Ovary (tissue), 9 donors: Measurements from ENCODE around the gene TTC33. TPM values are rescaled to one million over a fixed set of nuclear protein-coding genes. Genes with fewer than 3 reads are reported as not detected.

Experiments used
- DNase-seq, 5 donors: peaks; one replicate each; pipeline ENCODE4 v3.0.0-alpha.2; 2019 to 2020
- H3K27ac ChIP-seq, 2 donors: fragments of 200-600 bp; one replicate each; pipeline versions ENCODE4 v1.5.1 to v1.8.0; 2019 to 2022
- H3K27me3 ChIP-seq: fragments of 200-600 bp; one replicate; pipeline ENCODE4 v1.8.0; 2022
- H3K36me3 ChIP-seq: fragments of 200-600 bp; sonication (generic); one replicate; pipeline ENCODE4 v1.5.1; 2019
- H3K4me1 ChIP-seq: one replicate; pipeline ENCODE4 v1.8.1; 2013; ENCODE audit warnings: mild to moderate bottlenecking, moderate library complexity; ENCODE audit not compliant: insufficient read depth
- H3K4me3 ChIP-seq: fragments of 200-600 bp; sonication (generic); one replicate; pipeline ENCODE4 v1.5.1; 2017
- H3K9me3 ChIP-seq, 2 donors: fragments of 200-600 bp in 1 of 2; sonication (generic) in 1 of 2; one replicate each; pipeline versions ENCODE4 v1.5.1 to v1.8.1; 2013 to 2019; ENCODE audit warnings: mild to moderate bottlenecking in 1 of 2, moderate library complexity in 1 of 2
- CTCF ChIP-seq, 3 donors: fragments of 450-650 bp in 2 of 3; fragments of 200-600 bp in 1 of 3; IDR thresholded peaks; one replicate each; pipeline versions ENCODE4 v1.5.1 to v1.8.0; 2016 to 2022; ENCODE audit warnings: antibody characterized with exemption in 3 of 3, mild to moderate bottlenecking in 1 of 3
- EP300 ChIP-seq: sonication (generic); formaldehyde crosslinking; IDR thresholded peaks from one replicate; pipeline ENCODE4 v1.6.1; 2017; ENCODE audit warnings: antibody characterized with exemption
- POLR2A ChIP-seq: fragments of 450-650 bp; IDR thresholded peaks from one replicate; pipeline ENCODE4 v1.6.1; 2017; ENCODE audit warnings: antibody characterized with exemption, mild to moderate bottlenecking, moderate library complexity
- WGBS, 3 donors: extraction: QIAGEN DNeasy Blood & Tissue Kit in 1 of 3; methylation state at CpG; one replicate each; pipeline versions ENCODE4 v1.1.5 to v1.1.7; 2013 to 2017; 5-methylcytosine and 5-hydroxymethylcytosine counted together
- intact Hi-C, 4 donors: fragments of 100-400 bp; cut with DNase I; formaldehyde crosslinking; loops; one replicate each; pipeline versions ENCODE4 v1.11.0 to v1.15.1; 2022 to 2023
- polyA plus RNA-seq, 2 donors: library from polyadenylated mRNA; stranded (reverse); fragments of 200-250 nt in 1 of 2; fragments of 350-450 nt in 1 of 2; fragmentation: Illumina TruSeq in 1 of 2; extraction: RNeasy Lipid Tissue Mini Kit (QIAGEN cat#74804) in 1 of 2; gene quantifications; one replicate each; pipeline ENCODE4 v1.2.3, GENCODE V29; 2013 to 2014
- total RNA-seq, 7 donors: library from RNA; depleted of rRNA in 2 of 7; stranded (reverse); fragments of >200 nt in 2 of 7; fragmentation: NEBNext Ultra II Directional in 3 of 7; extraction: Animal tissue kit (Norgen Biotek cat#: 25700) in 3 of 7; gene quantifications; one replicate each; pipeline versions ENCODE4 v1.1.0 to v1.2.4, GENCODE V29; 2016 to 2023
- donor health status: DM: no; HTN: no; CAD: no; lungs with moderate emphysema.
- donor health status: DM: no; HTN: no; CAD: no.
- donor health status: Bipolar disorder and iron deficiency.
- donor health status: DM: yes; HTN: yes; CAD: no.
- donor health status: DM: no; HTN: no; CAD: no.
- donor health status: DM: yes; HTN: yes; CAD: no.

TTC33 gene
- total and polyA plus RNA-seq, 9 donors, result 10.6 to 26.0 (median 18.8) TPM

DNA sequence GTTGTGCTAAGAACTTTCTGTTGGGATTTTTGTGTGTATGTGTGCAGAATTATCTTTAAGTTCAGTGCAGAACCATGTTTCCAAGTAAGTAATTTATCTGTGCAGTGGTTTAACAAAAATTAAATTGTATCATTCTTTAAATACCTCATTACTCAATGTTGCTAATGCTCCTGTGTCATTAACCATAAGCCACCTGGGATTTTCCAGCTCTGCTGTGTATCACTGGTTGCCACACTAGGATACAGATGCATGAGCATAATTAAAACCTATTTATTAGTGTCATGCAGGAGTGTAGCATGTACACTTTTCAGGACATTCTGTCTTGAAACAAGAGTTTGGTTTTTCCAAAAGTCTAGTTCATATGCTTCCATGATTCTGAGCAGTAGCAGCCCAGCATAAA, 196.5 kb downstream of the TTC33 start:
- DNase-seq, result no peak
- TF ChIP-seq POLR2A (no peak), EP300 (no peak)
- H3K4me3 ChIP-seq, result no peak overlapping the region
- no peaks in the 10 kb centered on the region for H3K9me3 ChIP-seq
- no peaks in the 10 kb centered on the region for H3K36me3 ChIP-seq
- H3K27ac ChIP-seq, result no peak overlapping the region
- no peaks in the 10 kb centered on the region for H3K4me1 ChIP-seq
- no peaks in the 10 kb centered on the region for H3K27me3 ChIP-seq
- intact Hi-C loops, result no loop called here

DNA sequence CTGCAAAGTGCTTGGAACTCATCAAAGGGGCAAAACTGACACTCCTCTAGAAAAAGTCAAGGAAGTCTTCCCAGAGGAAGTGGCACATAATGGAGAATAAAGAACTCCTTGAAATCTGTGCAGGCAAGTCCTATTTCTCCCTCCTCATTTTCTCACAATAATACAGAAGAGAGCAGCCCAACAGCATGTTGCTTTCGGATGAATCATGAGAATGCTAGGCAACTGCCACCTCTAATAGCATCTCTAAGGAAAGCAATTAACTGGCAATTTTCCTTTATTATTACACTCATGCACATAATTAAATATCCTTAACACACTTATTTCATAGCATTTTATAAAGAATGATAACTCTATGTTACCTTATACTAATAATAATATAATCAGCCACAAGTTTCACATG, 198.3 kb downstream of the TTC33 start:
- H3K9me3 ChIP-seq, result no peaks in the 10 kb centered on the region
- WGBS, 3 donors, result 78 to 92% (median 84%) methylated on average over 1 of the region's 1 CpG
- H3K4me3 ChIP-seq, result no peak overlapping the region
- TF ChIP-seq CTCF (IDR thresholded peaks at IDR 0.05), result no peak
- TF ChIP-seq EP300, result no peak
- TF ChIP-seq POLR2A, result no peak
- no peak overlapping the region for H3K27ac ChIP-seq
- intact Hi-C loops, result no loop called here
- H3K27me3 ChIP-seq, result no peaks in the 10 kb centered on the region
- DNase-seq, result no peak
- H3K4me1 ChIP-seq, result no peaks in the 10 kb centered on the region
- H3K36me3 ChIP-seq, result no peaks in the 10 kb centered on the region

DNA sequence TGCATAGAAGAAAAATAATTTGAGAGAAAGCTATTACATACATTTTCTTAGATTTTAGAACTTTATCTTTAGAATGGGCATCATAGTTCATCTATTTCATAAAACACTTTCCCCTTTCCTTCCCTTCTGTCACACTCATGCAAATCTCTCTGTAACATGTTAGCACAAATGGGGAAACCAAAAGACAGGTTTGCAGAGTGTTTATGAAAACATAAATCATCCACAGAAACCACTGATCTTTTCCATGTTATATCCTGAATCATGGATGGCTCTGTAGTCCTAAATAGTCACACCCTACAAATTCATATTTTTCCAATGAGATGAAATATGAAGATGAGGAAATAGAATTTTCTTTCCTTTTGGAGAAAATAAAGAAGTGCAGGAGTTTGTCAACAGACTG, 198.9 kb downstream of the TTC33 start:
- no peaks in the 10 kb centered on the region for H3K36me3 ChIP-seq
- DNase-seq, result no peak
- TF ChIP-seq POLR2A (no peak), EP300 (no peak), CTCF (IDR thresholded peaks at IDR 0.05) (no peak)
- no peak overlapping the region for H3K27ac ChIP-seq
- no peaks in the 10 kb centered on the region for H3K4me1 ChIP-seq
- no peaks in the 10 kb centered on the region for H3K9me3 ChIP-seq
- no peak overlapping the region for H3K4me3 ChIP-seq
- intact Hi-C loops, result no loop called here
- no peaks in the 10 kb centered on the region for H3K27me3 ChIP-seq

DNA sequence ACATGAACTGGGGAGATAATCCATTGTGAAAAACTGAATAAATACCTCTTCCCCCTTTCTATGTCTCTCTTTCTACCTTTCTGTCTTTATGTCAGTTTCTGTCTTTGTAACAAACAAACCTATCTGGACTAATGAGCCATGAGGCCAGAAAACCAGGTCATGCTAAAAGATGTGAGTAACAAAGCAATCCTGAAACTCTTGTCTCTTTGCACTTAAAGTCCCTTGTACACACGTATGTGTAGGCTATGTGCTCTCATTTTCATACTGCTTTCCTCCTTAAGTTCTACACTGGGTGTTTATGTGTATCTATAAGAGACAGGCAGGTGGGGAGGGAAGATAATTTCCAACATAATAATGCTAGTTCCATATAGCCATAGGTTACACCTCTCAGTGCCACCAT, 199.9 kb downstream of the TTC33 start:
- no peak for DNase-seq
- Histone ChIP-seq H3K4me1 (no peaks in the 10 kb centered on the region), H3K27ac (no peak overlapping the region), H3K9me3 (no peaks in the 10 kb centered on the region), H3K27me3 (no peaks in the 10 kb centered on the region), H3K36me3 (no peaks in the 10 kb centered on the region), H3K4me3 (no peak overlapping the region)
- TF ChIP-seq CTCF (IDR thresholded peaks at IDR 0.05), result no peak
- TF ChIP-seq EP300, result no peak
- no peak for TF ChIP-seq POLR2A
- WGBS, 3 donors, result 80 to 87% (median 85%) methylated on average over 1 of the region's 1 CpG
- intact Hi-C loops, result no loop called here

DNA sequence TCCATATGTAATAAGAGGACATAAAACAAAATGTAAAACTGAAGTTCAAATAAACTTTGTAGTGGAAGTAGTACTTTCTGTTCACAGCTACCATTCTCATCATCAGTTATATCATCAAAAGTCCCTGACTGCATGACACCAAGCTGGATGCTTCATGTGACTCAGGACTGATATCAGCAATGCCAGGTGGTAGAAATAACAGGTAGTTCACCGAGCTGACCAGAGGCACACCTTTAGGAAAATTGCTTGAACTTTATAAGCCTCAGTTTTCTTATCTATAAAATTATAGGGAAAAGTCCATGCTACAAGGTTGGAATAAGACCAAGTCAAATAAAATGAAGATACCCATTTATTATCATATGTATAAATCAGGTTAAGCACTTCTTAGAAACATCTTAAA, 200.9 kb downstream of the TTC33 start:
- Histone ChIP-seq H3K4me1 (no peaks in the 10 kb centered on the region), H3K27me3 (no peaks in the 10 kb centered on the region), H3K9me3 (no peaks in the 10 kb centered on the region), H3K36me3 (no peaks in the 10 kb centered on the region), H3K4me3 (no peak overlapping the region), H3K27ac (no peak overlapping the region)
- intact Hi-C loops, result no loop called here
- no peak for TF ChIP-seq EP300
- no peak for TF ChIP-seq CTCF (IDR thresholded peaks at IDR 0.05)
- no peak for TF ChIP-seq POLR2A
- DNase-seq, result no peak
- 51 to 63% (median 57%) methylated on average over 1 of the region's 1 CpG for WGBS, 3 donors
